ENCODE measurements around the gene DNLZ.

DNA sequence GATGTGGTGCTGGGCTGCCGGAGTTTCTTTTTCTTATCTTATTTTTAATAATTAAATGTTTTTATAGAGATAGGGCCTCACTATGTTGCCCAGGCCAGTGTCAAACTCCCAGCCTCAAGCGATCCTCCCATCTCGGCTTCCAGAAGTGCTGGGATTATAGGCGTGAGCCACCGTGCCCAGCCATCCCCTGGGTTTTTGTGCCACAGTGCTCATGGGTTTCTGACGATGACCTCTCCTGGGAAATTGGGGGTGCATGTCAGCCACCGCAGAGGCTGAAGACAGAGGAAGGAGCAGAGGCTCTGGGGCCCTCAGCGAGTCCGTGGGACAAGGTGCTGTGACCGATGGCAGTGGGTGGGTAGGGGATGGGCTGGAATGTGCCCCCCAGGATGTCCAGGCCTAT, 21.8 kb downstream of the DNLZ start:
- TF ChIP-seq, protein P1, sequence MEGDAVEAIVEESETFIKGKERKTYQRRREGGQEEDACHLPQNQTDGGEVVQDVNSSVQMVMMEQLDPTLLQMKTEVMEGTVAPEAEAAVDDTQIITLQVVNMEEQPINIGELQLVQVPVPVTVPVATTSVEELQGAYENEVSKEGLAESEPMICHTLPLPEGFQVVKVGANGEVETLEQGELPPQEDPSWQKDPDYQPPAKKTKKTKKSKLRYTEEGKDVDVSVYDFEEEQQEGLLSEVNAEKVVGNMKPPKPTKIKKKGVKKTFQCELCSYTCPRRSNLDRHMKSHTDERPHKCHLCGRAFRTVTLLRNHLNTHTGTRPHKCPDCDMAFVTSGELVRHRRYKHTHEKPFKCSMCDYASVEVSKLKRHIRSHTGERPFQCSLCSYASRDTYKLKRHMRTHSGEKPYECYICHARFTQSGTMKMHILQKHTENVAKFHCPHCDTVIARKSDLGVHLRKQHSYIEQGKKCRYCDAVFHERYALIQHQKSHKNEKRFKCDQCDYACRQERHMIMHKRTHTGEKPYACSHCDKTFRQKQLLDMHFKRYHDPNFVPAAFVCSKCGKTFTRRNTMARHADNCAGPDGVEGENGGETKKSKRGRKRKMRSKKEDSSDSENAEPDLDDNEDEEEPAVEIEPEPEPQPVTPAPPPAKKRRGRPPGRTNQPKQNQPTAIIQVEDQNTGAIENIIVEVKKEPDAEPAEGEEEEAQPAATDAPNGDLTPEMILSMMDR (IDR thresholded peaks at IDR 0.05; ENCODE audit: low read depth, low read length): no peak
- TF ChIP-seq EZH2phosphoT487 (IDR thresholded peaks at IDR 0.05; ENCODE audit: low read depth): no peak

All from OCI-LY3 (cell line).